H1 (cell line): ENCODE measurements around the gene CYP46A1. TPM values are rescaled to one million over a fixed set of nuclear protein-coding genes. Genes with fewer than 3 reads are reported as not detected.

Source experiments
- CTCF ChIA-PET: fragments of 300-600 bp; sonication (Branson Sonifier 250); formaldehyde crosslinking; loops from one replicate; lab custom pipeline; 2021; ENCODE audit not compliant: partially characterized antibody; lab: Charles Lee
- POLR2A ChIA-PET: fragments of 300-600 bp; sonication (Branson Sonifier 250); formaldehyde crosslinking; loops from one replicate; lab custom pipeline; 2021; ENCODE audit warnings: inconsistent platforms; ENCODE audit not compliant: partially characterized antibody; lab: Charles Lee
- DNase-seq, 2 experiments: peaks; one replicate each; pipeline versions ENCODE4 v3.0.0 to v3.0.0-alpha.2; 2010 to 2022; ENCODE audit warnings: low spot score in 2 of 2, low read depth in 1 of 2, mixed read lengths in 1 of 2
- FAIRE-seq: peaks from 2 replicates; lab custom pipeline; 2011; peaks lifted over from hg19 to GRCh38; lab: Jason Lieb, UNC
- H2AFZ ChIP-seq: 2 replicates; pipeline ENCODE4 v1.8.1; 2012; ENCODE audit warnings: low read length, inconsistent platforms
- H2AK5ac ChIP-seq: 2 replicates; pipeline ENCODE4 v1.6.1; 2013; ENCODE audit warnings: low read depth, low read length
- H2BK120ac ChIP-seq: replicated peaks from 2 replicates; pipeline ENCODE3; 2013; ENCODE audit warnings: low read depth, low read length, inconsistent platforms
- H2BK12ac ChIP-seq: 2 replicates; pipeline ENCODE4 v1.6.1; 2013; ENCODE audit warnings: low read depth, low read length
- H2BK15ac ChIP-seq: 2 replicates; pipeline ENCODE4 v1.6.1; 2013; ENCODE audit warnings: low read length
- H2BK20ac ChIP-seq: 2 replicates; pipeline ENCODE4 v1.6.1; 2013; ENCODE audit warnings: low read length
- H2BK5ac ChIP-seq: 2 replicates; pipeline ENCODE4 v1.6.1; 2013; ENCODE audit warnings: low read depth, low read length
- H3K14ac ChIP-seq: 2 replicates; pipeline ENCODE4 v1.6.1; 2013; ENCODE audit warnings: inconsistent platforms; ENCODE audit not compliant: insufficient read length
- H3K18ac ChIP-seq: 2 replicates; pipeline ENCODE4 v1.6.1; 2013; ENCODE audit warnings: low read length; ENCODE audit errors: extremely low read depth
- H3K23ac ChIP-seq: 2 replicates; pipeline ENCODE4 v1.6.1; 2013; ENCODE audit warnings: inconsistent platforms; ENCODE audit not compliant: insufficient read length
- H3K23me2 ChIP-seq: 2 replicates; pipeline ENCODE4 v1.6.1; 2013; ENCODE audit warnings: low read depth, low read length
- H3K27ac ChIP-seq: 2 replicates; pipeline ENCODE4 v1.6.1; 2011; ENCODE audit warnings: low read depth, low read length, inconsistent platforms
- H3K27me3 ChIP-seq, 4 experiments: replicated peaks in 1 of 4; 1 replicate in 1 of 4; 2 replicates in 3 of 4; pipeline versions ENCODE4 v1.6.1 to v1.8.1; 2011 to 2013; ENCODE audit warnings: low read length in 3 of 4, mild to moderate bottlenecking in 3 of 4, inconsistent platforms in 2 of 4, mixed read lengths in 2 of 4, moderate library complexity in 1 of 4; ENCODE audit not compliant: control insufficient read depth in 3 of 4, insufficient read depth in 3 of 4; ENCODE audit errors: extremely low read depth in 1 of 4
- H3K36me3 ChIP-seq, 4 experiments: 2 replicates each; pipeline versions ENCODE4 v1.6.1 to v1.8.1; 2011 to 2013; ENCODE audit warnings: mild to moderate bottlenecking in 4 of 4, low read length in 3 of 4, moderate library complexity in 2 of 4, control low read depth in 1 of 4, inconsistent platforms in 1 of 4; ENCODE audit not compliant: insufficient read depth in 4 of 4, control insufficient read depth in 2 of 4
- H3K4ac ChIP-seq: replicated peaks from 2 replicates; pipeline ENCODE3; 2013; ENCODE audit warnings: low read length, low read depth, mixed read lengths, inconsistent platforms; ENCODE audit not compliant: insufficient read length
- H3K4me1 ChIP-seq, 4 experiments: replicated peaks in 1 of 4; 1 replicate in 1 of 4; 2 replicates in 3 of 4; pipeline versions ENCODE4 v1.6.1 to v1.8.1; 2011 to 2013; ENCODE audit warnings: low read length in 3 of 4, inconsistent platforms in 2 of 4, mixed read lengths in 1 of 4; ENCODE audit not compliant: insufficient read depth in 4 of 4, control insufficient read depth in 3 of 4
- H3K4me2 ChIP-seq, 2 experiments: 2 replicates each; pipeline versions ENCODE4 v1.6.1 to v1.8.1; 2011 to 2013; ENCODE audit warnings: low read depth in 2 of 2, low read length in 2 of 2, control low read depth in 1 of 2, inconsistent platforms in 1 of 2, mild to moderate bottlenecking in 1 of 2; ENCODE audit not compliant: insufficient read depth in 1 of 2
- H3K4me3 ChIP-seq, 4 experiments: fragments of 200-600, 300-600 bp in 1 of 4; sonication (generic), shearing (Covaris generic), sonication (Bioruptor Twin) in 1 of 4; 2 replicates each; pipeline versions ENCODE4 v1.5.1 to v1.8.1; 2011 to 2016; ENCODE audit warnings: low read length in 4 of 4, low read depth in 3 of 4, control low read depth in 2 of 4, inconsistent platforms in 2 of 4, mild to moderate bottlenecking in 2 of 4, mixed read lengths in 1 of 4, moderate library complexity in 1 of 4; ENCODE audit not compliant: insufficient read depth in 2 of 4; ENCODE audit errors: extremely low read depth in 1 of 4
- H3K56ac ChIP-seq: replicated peaks from 2 replicates; pipeline ENCODE3; 2013; ENCODE audit warnings: low read depth, mild to moderate bottlenecking, mixed read lengths, low read length, inconsistent platforms; ENCODE audit not compliant: insufficient read length
- H3K79me1 ChIP-seq: 2 replicates; pipeline ENCODE4 v1.6.1; 2013; ENCODE audit warnings: low read depth, low read length, control low read depth
- H3K79me2 ChIP-seq, 2 experiments: 2 replicates each; pipeline versions ENCODE4 v1.6.1 to v1.8.1; 2012 to 2013; ENCODE audit warnings: low read length in 2 of 2, mild to moderate bottlenecking in 2 of 2, inconsistent platforms in 1 of 2; ENCODE audit not compliant: insufficient read depth in 2 of 2, control insufficient read depth in 1 of 2
- H3K9ac ChIP-seq, 4 experiments: replicated peaks in 1 of 4; 1 replicate in 1 of 4; 2 replicates in 3 of 4; pipeline versions ENCODE4 v1.6.1 to v1.8.1; 2011 to 2013; ENCODE audit warnings: low read depth in 3 of 4, low read length in 3 of 4, control low read depth in 2 of 4, mild to moderate bottlenecking in 2 of 4, moderate library complexity in 2 of 4, inconsistent platforms in 1 of 4; ENCODE audit errors: extremely low read depth in 1 of 4
- H3K9me3 ChIP-seq, 2 experiments: 2 replicates each; pipeline versions ENCODE4 v1.6.1 to v1.8.1; 2012 to 2013; ENCODE audit warnings: mild to moderate bottlenecking in 2 of 2, moderate library complexity in 2 of 2, control low read depth in 1 of 2, inconsistent platforms in 1 of 2, low read depth in 1 of 2, low read length in 1 of 2, mixed read lengths in 1 of 2; ENCODE audit not compliant: insufficient read depth in 2 of 2
- H4K20me1 ChIP-seq, 2 experiments: replicated peaks in 1 of 2; 2 replicates each; pipeline versions ENCODE3 to v1.8.1; 2011 to 2013; ENCODE audit warnings: inconsistent platforms in 2 of 2, low read length in 2 of 2, mild to moderate bottlenecking in 1 of 2; ENCODE audit not compliant: insufficient read depth in 2 of 2, control insufficient read depth in 1 of 2
- H4K5ac ChIP-seq: 2 replicates; pipeline ENCODE4 v1.6.1; 2013; ENCODE audit warnings: low read length, low read depth, mixed read lengths, inconsistent platforms; ENCODE audit not compliant: insufficient read length
- H4K8ac ChIP-seq: 2 replicates; pipeline ENCODE4 v1.8.0; 2013; ENCODE audit warnings: mild to moderate bottlenecking, moderate library complexity, low read length, inconsistent platforms; ENCODE audit not compliant: insufficient read depth; ENCODE audit errors: extremely low read depth
- H4K91ac ChIP-seq: replicated peaks from 2 replicates; pipeline ENCODE3; 2013; ENCODE audit warnings: low read length, mixed read lengths, inconsistent platforms; ENCODE audit not compliant: insufficient read length
- ASH2L ChIP-seq: fragments of 200-600, 300-600 bp; sonication (generic); IDR thresholded peaks from one replicate; pipeline ENCODE4 v1.7.1; 2017; ENCODE audit warnings: low read length
- CEBPB ChIP-seq: IDR thresholded peaks from 2 replicates; pipeline ENCODE4 v1.6.1; 2012; ENCODE audit warnings: low read depth, low read length
- CTBP2 ChIP-seq: IDR thresholded peaks from 2 replicates; pipeline ENCODE4 v1.7.0; 2011; ENCODE audit warnings: borderline replicate concordance, mild to moderate bottlenecking, moderate library complexity, mixed read lengths, low read length; ENCODE audit not compliant: insufficient read depth, insufficient read length
- EP300 ChIP-seq, 2 experiments: IDR thresholded peaks; 1 replicate in 1 of 2; 2 replicates in 1 of 2; pipeline ENCODE4 v1.6.1; 2011 to 2012; ENCODE audit warnings: low read depth in 2 of 2, low read length in 2 of 2, mild to moderate bottlenecking in 2 of 2, borderline replicate concordance in 1 of 2, inconsistent platforms in 1 of 2, moderate library complexity in 1 of 2
- HDAC6 ChIP-seq: IDR thresholded peaks from one replicate; pipeline ENCODE4 v1.7.1; 2012; ENCODE audit warnings: low read depth, mild to moderate bottlenecking, inconsistent platforms, low read length, moderate library complexity
- NANOG ChIP-seq: IDR thresholded peaks from 2 replicates; pipeline ENCODE4 v1.6.1; 2011; ENCODE audit warnings: low read length, low read depth, mild to moderate bottlenecking, inconsistent platforms; ENCODE audit not compliant: insufficient read depth, poor library complexity, severe bottlenecking
- RXRA ChIP-seq: IDR thresholded peaks from 2 replicates; pipeline ENCODE4 v1.6.1; 2011; ENCODE audit warnings: low read depth, mild to moderate bottlenecking, low read length, moderate library complexity; ENCODE audit not compliant: insufficient read depth
- TEAD4 ChIP-seq: IDR thresholded peaks from 2 replicates; pipeline ENCODE4 v1.6.1; 2012; ENCODE audit warnings: low read depth, low read length, inconsistent platforms, mixed read lengths
- WGBS, 2 experiments: shearing (Covaris generic) in 1 of 2; methylation state at CpG; one replicate each; pipeline versions ENCODE4 v1.1.6 to v1.1.7; 2013 to 2015; ENCODE audit warnings: low lambda C conversion rate in 2 of 2, mixed read lengths in 2 of 2, inconsistent platforms in 1 of 2, low coverage in 1 of 2, missing lambda C conversion rate in 1 of 2; ENCODE audit not compliant: insufficient replicate concordance in 2 of 2, insufficient coverage in 1 of 2, insufficient read length in 1 of 2; ENCODE audit errors: extremely low coverage in 1 of 2, missing lambda C conversion rate in 1 of 2; 5-methylcytosine and 5-hydroxymethylcytosine counted together
- polyA plus RNA-seq, 7 experiments: library from polyadenylated mRNA; depleted of rRNA in 3 of 7; stranded (reverse) in 5 of 7; unstranded in 2 of 7; fragments of >200 nt in 5 of 7; fragments of 200-250 nt in 2 of 7; gene quantifications; 1 replicate in 5 of 7; 2 replicates in 1 of 7; 4 replicates in 1 of 7; pipeline versions ENCODE4 v1.2.1 to v1.2.3, GENCODE V29; 2011 to 2013; ENCODE audit warnings: missing spikeins in 2 of 7, mixed read lengths in 2 of 7
- total RNA-seq: library from RNA; stranded (reverse); fragmentation: NEBNext Ultra II Directional; extraction: Animal tissue kit (Norgen Biotek cat#: 25700); gene quantifications from 2 replicates; pipeline ENCODE4 v1.2.1, GENCODE V29; 2021

The CYP46A1 gene
- total and polyA plus RNA-seq, 2 of the 8 experiments (the other 6 are each of a cell fraction or from before 2014, with no cell fraction given): 0.41 to 1.3 TPM

- POLR2A ChIA-PET: interaction anchor here (0.7 to 1.3 kb wide), 5 partner anchors 10 to 21 kb away, joined by 3 read pairs; no protein-coding TSS in a partner anchor
- Histone ChIP-seq H3K4me1 (peaks cover 13 to 48% (median 29%) of the 10 kb centered on the region in 4 experiments), H2BK12ac (peak overlapping the region; percentile 5; the same call in 1 of the 2 replicates), H2BK15ac (no peak overlapping the region), H3K23me2 (peaks cover 10% of the 10 kb centered on the region; the same call in 1 of the 2 replicates), H3K9me3 (no peaks in the 10 kb centered on the region), H2AFZ (no peak overlapping the region), H2BK5ac (peak overlapping the region; percentile 36; the same call in 1 of the 2 replicates), H4K20me1 (no peaks in the 10 kb centered on the region), H2AK5ac (no peak overlapping the region), H3K4ac (no peak overlapping the region), H3K56ac (no peak overlapping the region), H3K27ac (no peak overlapping the region; the same call in 1 of the 2 replicates), H3K18ac (peak overlapping the region; percentile 63; the same call in 1 of the 2 replicates), H3K27me3 (peaks cover 0 to 4% (median 2%) of the 10 kb centered on the region in 4 experiments; a peak in 2 of 7 replicates), H4K8ac (peak overlapping the region; percentile 77; the same call in 1 of the 2 replicates), H3K23ac (no peak overlapping the region), H3K4me3 (peak overlapping the region in 3 of 4 experiments; percentile 8 to 28 (median 17); a peak in 3 of 8 replicates), H3K14ac (no peak overlapping the region), H3K79me2 (no peaks in the 10 kb centered on the region), H4K91ac (peak overlapping the region; percentile 25), H3K4me2 (peak overlapping the region; percentile 19 to 35; a peak in 3 of 4 replicates), H2BK20ac (no peak overlapping the region), H3K36me3 (0 out of 8 replicates have a peak, but pooled peaks cover 0 to 7% (median 0%) of the 10 kb centered on the region in 4 experiments), H4K5ac (peak overlapping the region; percentile 41), H3K9ac (no peak overlapping the region), H3K79me1 (peaks cover 4% of the 10 kb centered on the region; the same call in 1 of the 2 replicates), H2BK120ac (no peak overlapping the region)
- CTCF ChIA-PET: interaction anchor here (0.7 to 3.3 kb wide), 11 partner anchors 10 to 222 kb away, joined by 3 to 12 read pairs (median 4); no protein-coding TSS in a partner anchor
- peak; percentile 88 to 89 for DNase-seq
- 17% methylated on average over 8 of the region's 8 CpGs; no CpG with 5 or more reads in 1 of the 2 experiments for WGBS, 2 experiments
- FAIRE-seq: peak; percentile 91
- TF ChIP-seq RXRA: 0 out of 2 replicates have a peak, but pooled peaks have one; percentile 67
- TF ChIP-seq HDAC6: no peak
- peak; percentile 98 for TF ChIP-seq CTBP2
- TF ChIP-seq ASH2L: peak; percentile 27
- peak; percentile 8 to 93; a peak in 2 of 3 replicates for TF ChIP-seq EP300 (IDR thresholded peaks at IDR 0.05; ENCODE audit: borderline replicate concordance in 1 of 2, low read depth in 2 of 2, low read length in 2 of 2)
- no peak for TF ChIP-seq CEBPB
- peak; percentile 69; the same call in 1 of the 2 replicates for TF ChIP-seq TEAD4
- peak; percentile 98 for TF ChIP-seq NANOG
Observed at GRCh38 chr14:99664058-99664936, 19.8 kb upstream of the CYP46A1 start.
